Esophagus muscularis mucosa (tissue), 4 donors: Measurements from ENCODE around the gene SKIC3. TPM values are rescaled to one million over a fixed set of nuclear protein-coding genes. Genes with fewer than 3 reads are reported as not detected.

Experiments
- DNase-seq: peaks from one replicate; pipeline ENCODE4 v3.0.0-alpha.2; 2017; ENCODE audit errors: extremely low spot score
- H3K27ac ChIP-seq, 4 donors: fragments of 200-600 bp; sonication (generic); replicated peaks in 1 of 4; 1 replicate in 3 of 4; 2 replicates in 1 of 4; pipeline ENCODE4 v1.5.1; 2016 to 2019; ENCODE audit warnings: mild to moderate bottlenecking in 1 of 4
- H3K27me3 ChIP-seq, 4 donors: fragments of 200-600 bp; sonication (generic); one replicate each; pipeline versions ENCODE4 v1.5.1 to v1.6.0; 2016 to 2019
- H3K36me3 ChIP-seq, 4 donors: fragments of 200-600 bp; sonication (generic); one replicate each; pipeline ENCODE4 v1.5.1; 2016 to 2019
- H3K4me1 ChIP-seq, 4 donors: fragments of 200-600 bp; sonication (generic); one replicate each; pipeline ENCODE4 v1.5.1; 2016 to 2019
- H3K4me3 ChIP-seq, 4 donors: fragments of 200-600 bp; sonication (generic); 1 replicate in 2 of 4; 2 replicates in 2 of 4; pipeline ENCODE4 v1.5.1; 2016 to 2019; ENCODE audit warnings: mild to moderate bottlenecking in 4 of 4, moderate library complexity in 1 of 4
- H3K9me3 ChIP-seq, 4 donors: fragments of 200-600 bp; sonication (generic); 1 replicate in 3 of 4; 2 replicates in 1 of 4; pipeline ENCODE4 v1.5.1; 2016 to 2019
- CTCF ChIP-seq, 3 experiments: fragments of 200-600 bp in 2 of 3; fragments of 450-650 bp in 1 of 3; sonication (generic) in 2 of 3; IDR thresholded peaks; one replicate each; pipeline ENCODE4 v1.5.1; 2017 to 2019; ENCODE audit warnings: antibody characterized with exemption in 3 of 3, mild to moderate bottlenecking in 2 of 3, moderate library complexity in 1 of 3
- EP300 ChIP-seq: sonication (generic); formaldehyde crosslinking; IDR thresholded peaks from one replicate; pipeline ENCODE4 v1.6.1; 2017; ENCODE audit warnings: antibody characterized with exemption
- POLR2A ChIP-seq: fragments of 450-650 bp; IDR thresholded peaks from one replicate; pipeline ENCODE4 v1.6.1; 2017; ENCODE audit warnings: antibody characterized with exemption, moderate library complexity, mild to moderate bottlenecking, low read depth
- POLR2AphosphoS5 ChIP-seq, 2 donors: sonication (generic); formaldehyde crosslinking; IDR thresholded peaks; one replicate each; pipeline ENCODE4 v1.6.1; 2017; ENCODE audit warnings: antibody characterized with exemption in 2 of 2
- WGBS: methylation state at CpG from one replicate; pipeline ENCODE4 v1.1.5; 2018; 5-methylcytosine and 5-hydroxymethylcytosine counted together
- intact Hi-C: fragments of 100-400 bp; cut with DNase I; formaldehyde crosslinking; loops from one replicate; pipeline ENCODE4 v1.15.1; 2023
- total RNA-seq, 4 donors: library from RNA; depleted of rRNA; stranded (reverse); fragments of >200 nt; gene quantifications; one replicate each; pipeline versions ENCODE4 v1.1.0 to v1.2.1, GENCODE V29; 2016

The SKIC3 gene
- total RNA-seq, 4 donors from 2014 or later, result 46.6 to 76.8 (median 55.2) TPM

DNA sequence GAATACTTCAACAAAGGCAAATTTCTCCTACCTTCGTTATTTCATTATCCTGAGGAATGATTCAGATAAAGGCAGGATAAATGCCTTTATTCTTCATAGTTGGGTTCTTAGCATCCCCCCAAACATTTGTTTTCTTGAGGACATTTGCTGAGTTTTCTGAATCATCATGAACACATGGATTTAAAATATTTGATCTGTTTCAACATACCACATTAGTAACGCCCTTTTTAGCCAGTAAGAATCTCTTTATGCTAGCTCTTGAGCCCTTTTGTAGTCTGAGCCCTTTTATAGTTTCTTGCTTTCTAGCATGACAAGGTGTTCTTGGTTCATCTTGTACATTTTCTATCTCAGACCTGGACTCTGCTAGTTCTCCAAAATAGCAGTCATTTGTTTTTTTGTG lies 27.9 kb downstream of the SKIC3 start:
- H3K4me3 ChIP-seq, result no peak overlapping the region
- WGBS, result 94% methylated on average over 2 of the region's 2 CpGs
- intact Hi-C loops, result no loop called here

DNA sequence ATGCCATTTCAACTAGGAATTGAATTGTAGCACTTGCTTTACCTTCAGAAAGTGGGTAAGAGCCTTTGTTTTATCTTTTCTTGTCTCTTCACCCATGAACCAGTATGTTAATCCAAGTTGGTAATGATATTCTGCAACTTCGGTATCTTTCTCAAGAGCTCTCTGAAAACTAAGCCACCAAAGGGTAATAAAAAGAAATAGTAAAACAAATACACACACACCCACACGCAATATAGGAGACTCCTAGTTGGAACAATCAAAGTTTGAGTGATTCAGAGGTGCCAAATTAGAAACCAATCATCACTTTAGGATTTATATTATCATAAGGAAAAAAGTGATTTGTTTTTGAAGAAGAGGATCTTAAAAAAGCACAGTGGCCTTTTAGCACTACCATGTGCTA lies 30.4 kb downstream of the SKIC3 start:
- no peak for DNase-seq
- intact Hi-C loops, result no loop called here
- no peaks in the 10 kb centered on the region for H3K4me1 ChIP-seq
- no peak overlapping the region for H3K27ac ChIP-seq
- 82% methylated on average over 2 of the region's 2 CpGs for WGBS
- H3K4me3 ChIP-seq, result no peak overlapping the region
- H3K36me3 ChIP-seq, result peaks cover 9 to 99% (median 66%) of the 10 kb centered on the region in 4 donors
- TF ChIP-seq EP300, result no peak
- no peak for TF ChIP-seq CTCF (IDR thresholded peaks at IDR 0.05)
- no peak for TF ChIP-seq POLR2A
- no peak for TF ChIP-seq POLR2AphosphoS5 (IDR thresholded peaks at IDR 0.05)
- no peaks in the 10 kb centered on the region for H3K27me3 ChIP-seq
- H3K9me3 ChIP-seq, result no peaks in the 10 kb centered on the region

More for the DNA sequence above, 27.9 kb downstream of the SKIC3 start:
- no peak for TF ChIP-seq CTCF (IDR thresholded peaks at IDR 0.05)
- no peak for TF ChIP-seq POLR2A
- TF ChIP-seq EP300, result no peak
- no peak for TF ChIP-seq POLR2AphosphoS5 (IDR thresholded peaks at IDR 0.05)
- Histone ChIP-seq H3K9me3 (no peaks in the 10 kb centered on the region), H3K4me1 (no peaks in the 10 kb centered on the region), H3K27ac (no peak overlapping the region), H3K36me3 (peaks cover 9 to 85% (median 63%) of the 10 kb centered on the region in 4 donors), H3K27me3 (no peaks in the 10 kb centered on the region)
- no peak for DNase-seq

GRCh38 chr5:95520206-95520605 lies 34.6 kb downstream of the SKIC3 start:
- Histone ChIP-seq H3K27me3 (no peaks in the 10 kb centered on the region), H3K36me3 (peaks cover 14 to 99% (median 62%) of the 10 kb centered on the region in 4 donors), H3K4me3 (no peak overlapping the region), H3K4me1 (no peaks in the 10 kb centered on the region), H3K9me3 (no peaks in the 10 kb centered on the region), H3K27ac (no peak overlapping the region)
- no peak for DNase-seq
- intact Hi-C loops, result no loop called here
- TF ChIP-seq POLR2A (no peak), POLR2AphosphoS5 (IDR thresholded peaks at IDR 0.05) (no peak), EP300 (no peak), CTCF (IDR thresholded peaks at IDR 0.05) (no peak)
- WGBS, result 92% methylated on average over 1 of the region's 1 CpG

DNA sequence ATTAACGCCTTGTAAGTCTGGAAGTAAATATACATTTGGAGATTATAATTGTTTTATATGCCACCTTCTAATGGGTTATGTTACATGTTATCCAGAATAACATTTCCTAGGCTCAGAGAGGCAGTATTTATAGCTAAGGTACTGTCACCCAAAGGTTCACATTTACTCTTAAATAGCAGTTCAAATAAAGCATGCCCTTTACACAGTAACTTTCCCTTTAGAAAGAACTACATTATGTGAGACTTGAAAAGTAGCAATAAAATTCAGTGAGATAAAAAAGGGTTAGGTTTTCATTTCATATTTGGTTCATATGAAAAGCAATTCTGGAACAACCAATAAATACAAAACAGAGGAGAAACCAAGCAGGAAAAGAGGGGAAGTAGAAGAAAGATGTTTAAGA lies 35.1 kb downstream of the SKIC3 start:
- WGBS, result 97% methylated on average over 1 of the region's 1 CpG
- DNase-seq, result no peak
- intact Hi-C loops, result no loop called here
- Histone ChIP-seq H3K9me3 (no peaks in the 10 kb centered on the region), H3K27ac (no peak overlapping the region), H3K27me3 (no peaks in the 10 kb centered on the region), H3K4me1 (no peaks in the 10 kb centered on the region), H3K36me3 (peaks cover 17 to 99% (median 61%) of the 10 kb centered on the region in 4 donors), H3K4me3 (no peak overlapping the region)
- TF ChIP-seq POLR2A, result no peak
- TF ChIP-seq POLR2AphosphoS5 (IDR thresholded peaks at IDR 0.05), result no peak
- no peak for TF ChIP-seq EP300
- no peak for TF ChIP-seq CTCF (IDR thresholded peaks at IDR 0.05)

GRCh38 chr5:95519151-95519550 lies 35.6 kb downstream of the SKIC3 start:
- H3K36me3 ChIP-seq, result peaks cover 20 to 99% (median 61%) of the 10 kb centered on the region in 4 donors
- TF ChIP-seq POLR2AphosphoS5 (IDR thresholded peaks at IDR 0.05) (no peak), POLR2A (no peak), CTCF (IDR thresholded peaks at IDR 0.05) (no peak), EP300 (no peak)
- H3K9me3 ChIP-seq, result no peaks in the 10 kb centered on the region
- no peak for DNase-seq
- intact Hi-C loops, result no loop called here
- no peaks in the 10 kb centered on the region for H3K27me3 ChIP-seq
- 70% methylated on average over 1 of the region's 1 CpG for WGBS
- no peak overlapping the region for H3K4me3 ChIP-seq
- H3K4me1 ChIP-seq, result no peaks in the 10 kb centered on the region
- no peak overlapping the region for H3K27ac ChIP-seq
